ES-I3 (cell line): ENCODE measurements around the gene TET1.
"Not testable (repeated sequence)": the region's sequence is repeated elsewhere in the genome, so short reads cannot be mapped to it uniquely, and the experiment has no call there.

Experiments used
- H3K36me3 ChIP-seq: 2 replicates; pipeline ENCODE4 v1.6.1; 2013; ENCODE audit warnings: mild to moderate bottlenecking, low read length, control low read depth, moderate library complexity; ENCODE audit not compliant: insufficient read depth
- H3K4me1 ChIP-seq: 2 replicates; pipeline ENCODE4 v1.6.1; 2013; ENCODE audit warnings: mild to moderate bottlenecking, control low read depth, low read length; ENCODE audit not compliant: insufficient read depth
- H3K9ac ChIP-seq: 2 replicates; pipeline ENCODE4 v1.6.1; 2013; ENCODE audit warnings: low read depth, mild to moderate bottlenecking, low read length, moderate library complexity
- H3K9me3 ChIP-seq: 2 replicates; pipeline ENCODE4 v1.6.1; 2013; ENCODE audit warnings: mild to moderate bottlenecking, low read length, moderate library complexity; ENCODE audit not compliant: control insufficient read depth, insufficient read depth

TET1 gene

GRCh38 chr10:68559251-68559650 is 886 bp upstream of the TET1 start:
- no peak overlapping the region for H3K9ac ChIP-seq

DNA sequence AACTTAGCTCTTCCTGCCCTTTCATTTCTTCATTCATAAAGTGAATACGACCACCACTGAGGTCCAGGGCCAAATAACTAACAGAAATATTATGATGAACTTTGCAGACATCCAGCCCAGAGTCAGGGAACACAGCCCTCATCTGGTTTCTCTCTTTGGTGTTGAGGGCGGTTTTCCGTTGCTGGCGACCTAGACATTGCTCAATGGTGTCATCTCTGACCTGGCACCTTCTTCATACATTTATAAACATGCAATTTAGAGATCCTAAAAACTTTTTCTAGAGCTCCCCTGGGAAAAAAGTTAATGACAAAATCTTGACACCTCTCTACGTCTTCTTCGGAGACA is 324 bp upstream of the TET1 start:
- Histone ChIP-seq H3K9me3 (no peaks in the 10 kb centered on the region), H3K9ac (peak overlapping the region; percentile 98; the same call in 1 of the 2 replicates), H3K36me3 (no peaks in the 10 kb centered on the region), H3K4me1 (peaks cover 7% of the 10 kb centered on the region)

More at GRCh38 chr10:68559251-68559650, 886 bp upstream of the TET1 start:
- Histone ChIP-seq H3K4me1 (peaks cover 7% of the 10 kb centered on the region; the same call in 1 of the 2 replicates), H3K9me3 (no peaks in the 10 kb centered on the region), H3K36me3 (no peaks in the 10 kb centered on the region)

DNA sequence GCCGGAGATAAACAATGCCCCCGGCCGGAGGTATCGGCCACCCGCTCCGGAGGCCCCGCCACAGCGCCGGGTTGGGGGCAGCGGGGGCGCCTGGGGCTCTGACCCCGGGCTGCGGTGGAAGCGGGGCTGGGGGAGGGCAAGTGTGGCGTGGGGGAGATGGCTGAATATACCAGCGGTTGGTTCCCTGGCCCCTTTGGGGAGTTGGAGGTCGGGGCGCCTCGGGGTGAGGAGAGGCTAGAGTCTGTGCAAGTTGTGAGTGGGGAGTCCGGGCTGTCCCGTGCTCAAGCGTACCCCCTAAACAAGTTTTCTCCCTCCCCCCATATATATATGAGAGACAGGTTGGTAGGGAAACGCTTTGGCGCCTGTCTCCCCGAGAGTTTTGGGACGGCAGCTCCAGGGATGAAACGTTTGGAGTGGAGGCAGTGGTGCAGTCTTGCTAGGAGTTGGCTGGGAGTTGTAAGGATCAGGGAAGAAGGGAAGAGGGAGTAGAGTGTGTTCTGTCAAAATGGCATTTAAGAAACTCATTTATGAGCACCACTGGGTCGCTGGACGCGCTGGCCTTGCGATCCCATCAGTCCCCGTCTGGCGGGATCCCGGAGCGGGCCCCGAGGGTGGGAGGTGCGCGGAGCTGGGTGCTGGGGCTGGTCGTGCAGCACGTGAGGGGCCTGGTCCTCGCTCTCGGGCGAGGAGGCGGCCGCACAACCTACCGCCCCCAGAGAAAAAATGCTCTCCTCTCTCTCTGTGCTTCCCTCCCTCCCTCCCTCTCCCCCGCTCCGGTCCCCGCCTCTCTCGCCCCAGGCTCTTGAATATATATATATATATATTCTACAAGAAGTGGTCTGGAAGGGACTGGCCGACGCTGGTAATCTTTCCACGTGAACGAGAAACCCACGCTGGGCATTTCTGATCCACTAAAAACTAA is 1.1 kb downstream of the TET1 start:
- no peaks in the 10 kb centered on the region for H3K9me3 ChIP-seq
- H3K4me1 ChIP-seq: peaks cover 20% of the 10 kb centered on the region
- H3K36me3 ChIP-seq: no peaks in the 10 kb centered on the region
- peak overlapping the region; percentile 98 for H3K9ac ChIP-seq

GRCh38 chr10:68561865-68562649 is 1.9 kb downstream of the TET1 start:
- peaks cover 23% of the 10 kb centered on the region for H3K4me1 ChIP-seq
- H3K9me3 ChIP-seq: no peaks in the 10 kb centered on the region
- no peaks in the 10 kb centered on the region for H3K36me3 ChIP-seq
- peak overlapping the region; percentile 98 for H3K9ac ChIP-seq

DNA sequence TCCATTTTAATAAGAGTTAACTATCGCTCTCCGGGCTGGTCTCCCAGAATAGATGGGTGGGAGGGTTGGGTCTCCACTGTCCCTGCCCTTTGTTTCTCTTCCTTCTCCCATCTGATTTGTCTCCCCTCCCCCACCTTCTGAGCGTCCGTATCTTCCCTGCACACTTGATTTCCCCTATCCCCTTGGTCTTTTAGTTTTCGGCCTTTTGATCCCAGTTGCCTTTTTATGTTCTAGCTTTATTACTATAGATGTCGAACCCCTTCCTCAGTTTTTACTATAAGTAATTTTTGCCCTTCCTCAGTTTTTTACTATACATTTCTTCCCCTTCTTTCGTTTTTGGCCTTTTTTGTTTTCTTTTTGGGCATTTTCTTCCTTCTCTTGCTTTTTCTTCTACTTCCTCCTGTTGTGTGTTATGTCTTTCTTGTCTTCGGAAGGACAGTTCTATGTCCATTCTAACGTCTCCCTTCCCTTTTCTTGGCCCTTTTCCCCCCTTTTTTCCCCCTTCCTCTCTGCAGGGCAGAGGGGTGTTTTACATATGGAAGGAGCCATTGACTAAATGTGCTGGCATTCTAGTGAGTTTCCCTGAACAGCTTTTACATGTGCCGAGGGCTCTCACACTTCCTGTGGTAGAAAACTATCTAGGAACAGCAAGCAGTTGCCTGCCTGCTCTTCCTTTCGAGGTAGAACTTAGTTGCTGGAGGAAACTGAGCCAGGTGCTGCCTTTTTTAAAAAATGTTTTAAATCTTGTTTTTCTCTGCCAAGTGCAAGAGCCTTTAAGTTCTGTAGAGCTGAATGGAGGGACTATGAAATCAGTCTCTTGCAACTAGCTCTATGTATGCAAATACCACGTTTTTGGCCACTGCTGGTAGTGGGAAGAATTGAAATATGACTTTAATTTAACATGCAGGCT is 2.8 kb downstream of the TET1 start:
- H3K4me1 ChIP-seq: peaks cover 23% of the 10 kb centered on the region
- peak overlapping the region; percentile 98 for H3K9ac ChIP-seq
- H3K9me3 ChIP-seq: no peaks in the 10 kb centered on the region
- no peaks in the 10 kb centered on the region; the same call in 1 of the 2 replicates for H3K36me3 ChIP-seq

- no peaks in the 10 kb centered on the region for H3K9me3 ChIP-seq
- H3K9ac ChIP-seq: no peak overlapping the region
- no peaks in the 10 kb centered on the region; the same call in 1 of the 2 replicates for H3K36me3 ChIP-seq
- H3K4me1 ChIP-seq: peaks cover 29% of the 10 kb centered on the region
These were observed 4.6 kb downstream of the TET1 start for GRCh38 chr10:68564712-68565111.

GRCh38 chr10:68565658-68566057 is 5.5 kb downstream of the TET1 start:
- Histone ChIP-seq H3K9ac (no peak overlapping the region), H3K4me1 (peaks cover 29% of the 10 kb centered on the region), H3K36me3 (no peaks in the 10 kb centered on the region; the same call in 1 of the 2 replicates), H3K9me3 (no peaks in the 10 kb centered on the region)

DNA sequence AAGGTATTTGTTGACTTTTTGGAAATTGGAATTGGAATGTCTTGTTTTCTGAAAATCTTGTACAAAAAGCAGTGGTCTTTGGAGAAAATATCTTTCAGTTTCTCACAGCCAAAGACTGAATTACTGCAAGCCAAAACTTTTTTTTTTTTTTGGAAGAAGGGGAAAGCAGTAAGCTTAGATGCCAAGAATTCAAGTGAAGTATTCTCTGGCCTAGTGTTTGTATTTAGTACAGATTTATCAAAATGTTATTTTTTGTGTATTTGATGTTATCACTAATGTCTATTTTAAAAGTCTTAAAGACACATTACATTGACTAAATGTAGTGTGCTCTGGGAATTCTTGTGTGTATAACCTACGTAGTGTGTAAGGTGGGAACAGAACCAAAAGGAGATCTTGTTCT is 6.2 kb downstream of the TET1 start:
- no peak overlapping the region for H3K9ac ChIP-seq
- peaks cover 29% of the 10 kb centered on the region for H3K4me1 ChIP-seq
- H3K36me3 ChIP-seq: no peaks in the 10 kb centered on the region; the same call in 1 of the 2 replicates
- no peaks in the 10 kb centered on the region for H3K9me3 ChIP-seq

GRCh38 chr10:68566955-68567354 is 6.8 kb downstream of the TET1 start:
- H3K36me3 ChIP-seq: no peaks in the 10 kb centered on the region; the same call in 1 of the 2 replicates
- peaks cover 29% of the 10 kb centered on the region for H3K4me1 ChIP-seq
- no peaks in the 10 kb centered on the region for H3K9me3 ChIP-seq
- no peak overlapping the region for H3K9ac ChIP-seq

GRCh38 chr10:68572151-68572550 is 12.0 kb downstream of the TET1 start:
- Histone ChIP-seq H3K9me3 (no peaks in the 10 kb centered on the region), H3K9ac (no peak overlapping the region), H3K4me1 (peaks cover 7% of the 10 kb centered on the region; the same call in 1 of the 2 replicates), H3K36me3 (peaks cover 14% of the 10 kb centered on the region)

DNA sequence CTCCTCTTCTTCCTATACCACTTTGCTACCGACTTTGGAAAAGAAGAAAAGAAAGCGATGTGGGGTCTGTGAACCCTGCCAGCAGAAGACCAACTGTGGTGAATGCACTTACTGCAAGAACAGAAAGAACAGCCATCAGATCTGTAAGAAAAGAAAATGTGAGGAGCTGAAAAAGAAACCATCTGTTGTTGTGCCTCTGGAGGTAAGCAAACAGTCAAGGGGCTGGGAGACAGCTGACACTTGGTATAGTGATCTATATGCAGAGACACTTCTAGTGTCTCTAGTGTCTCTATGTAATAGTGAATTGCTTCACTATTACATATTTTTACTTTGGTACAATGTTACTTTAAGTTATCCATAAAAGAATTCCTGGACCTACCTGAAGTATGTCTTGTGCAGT is 13.9 kb downstream of the TET1 start:
- no peak overlapping the region for H3K9ac ChIP-seq
- H3K36me3 ChIP-seq: peaks cover 14% of the 10 kb centered on the region

DNA sequence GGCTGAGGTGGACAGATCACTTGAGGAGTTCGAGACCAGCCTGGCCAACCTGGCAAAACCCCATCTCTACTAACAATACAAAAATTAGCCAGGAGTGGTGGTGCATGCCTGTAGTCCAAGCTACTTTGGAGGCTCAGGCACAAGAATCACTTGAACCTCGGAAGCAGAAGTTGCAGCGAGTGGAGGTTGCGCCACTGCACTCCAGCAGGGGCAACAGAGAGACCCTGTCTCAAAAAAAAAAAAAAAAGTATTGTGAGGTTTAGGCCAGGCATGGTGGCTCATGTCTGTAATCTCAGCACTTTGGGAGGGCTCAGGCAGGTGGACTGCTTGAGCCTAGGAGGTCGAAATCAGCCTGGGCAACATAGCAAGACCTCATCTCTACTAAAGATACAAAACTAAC is 16.0 kb downstream of the TET1 start:
- Histone ChIP-seq H3K4me1 (no peaks in the 10 kb centered on the region), H3K36me3 (peaks cover 14% of the 10 kb centered on the region), H3K9ac (no peak overlapping the region), H3K9me3 (no peaks in the 10 kb centered on the region)

More for the DNA sequence above, 13.9 kb downstream of the TET1 start:
- Histone ChIP-seq H3K9me3 (no peaks in the 10 kb centered on the region), H3K4me1 (no peaks in the 10 kb centered on the region)

GRCh38 chr10:68578974-68579373 is 18.8 kb downstream of the TET1 start:
- peaks cover 12% of the 10 kb centered on the region; the same call in 1 of the 2 replicates for H3K36me3 ChIP-seq
- H3K9me3 ChIP-seq: no peaks in the 10 kb centered on the region
- no peaks in the 10 kb centered on the region for H3K4me1 ChIP-seq
- H3K9ac ChIP-seq: no peak overlapping the region

DNA sequence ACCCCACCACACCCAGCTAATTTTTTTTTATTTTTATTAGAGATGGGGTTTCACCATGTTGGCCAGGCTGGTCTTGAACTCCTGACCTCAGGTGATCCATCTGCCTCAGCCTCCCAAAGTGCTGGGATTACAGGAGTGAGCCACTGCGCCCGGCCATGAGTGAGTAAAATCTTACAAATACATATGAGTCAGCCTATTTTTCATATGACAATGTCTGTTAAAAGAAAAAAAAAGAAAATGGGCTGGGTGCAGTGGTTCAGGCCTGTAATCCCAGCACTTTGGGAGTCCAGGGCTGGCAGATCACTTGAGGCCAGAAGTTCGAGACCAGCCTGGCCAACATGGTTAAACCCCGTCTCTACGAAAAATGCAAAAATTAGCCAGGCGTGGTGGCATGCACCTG is 24.1 kb downstream of the TET1 start:
- H3K9me3 ChIP-seq, H3K9ac ChIP-seq, H3K4me1 ChIP-seq, H3K36me3 ChIP-seq: not testable (repeated sequence)
